GM23338 (cell line): ENCODE data around the gene CFAP65. TPM values are rescaled to one million over a fixed set of nuclear protein-coding genes. Genes with fewer than 3 reads are reported as not detected.

ENCODE experiments used
- ATAC-seq: fragments of 200-7000 bp; cut with Tn5 transposase; 3 replicates; pipeline ENCODE4 v1.9.1; 2020
- DNase-seq: peaks from one replicate; pipeline ENCODE4 v3.0.0-alpha.2; 2015; ENCODE audit warnings: low spot score
- H2AFZ ChIP-seq: fragments of 200-600 bp; sonication (generic); 2 replicates; pipeline ENCODE4 v1.8.0; 2016; ENCODE audit warnings: antibody characterized with exemption, mild to moderate bottlenecking, moderate library complexity
- H3F3A ChIP-seq: fragments of 200-600 bp; sonication (generic); replicated peaks from 2 replicates; pipeline ENCODE4 v1.8.0; 2017; ENCODE audit warnings: antibody characterized with exemption, mixed run types, low read depth
- H3K27ac ChIP-seq: fragments of 200-600 bp; sonication (generic); 2 replicates; pipeline ENCODE4 v1.6.1; 2016; ENCODE audit warnings: low read depth
- H3K27me3 ChIP-seq: fragments of 200-600 bp; sonication (generic); 2 replicates; pipeline ENCODE4 v1.8.0; 2016; ENCODE audit warnings: mild to moderate bottlenecking, mixed run types, moderate library complexity; ENCODE audit not compliant: insufficient read depth
- H3K36me3 ChIP-seq: fragments of 200-600 bp; sonication (generic); 2 replicates; pipeline ENCODE4 v1.8.0; 2016; ENCODE audit warnings: mild to moderate bottlenecking; ENCODE audit not compliant: insufficient read depth
- H3K4me1 ChIP-seq: fragments of 200-600 bp; sonication (generic); 2 replicates; pipeline ENCODE4 v1.8.0; 2016; ENCODE audit warnings: mild to moderate bottlenecking, moderate library complexity; ENCODE audit not compliant: insufficient read depth
- H3K4me2 ChIP-seq: fragments of 200-600 bp; sonication (generic); 2 replicates; pipeline ENCODE4 v1.7.1; 2017; ENCODE audit warnings: mixed run types
- H3K4me3 ChIP-seq: fragments of 200-600 bp; sonication (generic); 2 replicates; pipeline ENCODE4 v1.6.1; 2016; ENCODE audit warnings: mixed run types
- H3K79me2 ChIP-seq: fragments of 200-600 bp; sonication (generic); replicated peaks from 2 replicates; pipeline ENCODE4 v1.8.0; 2017; ENCODE audit warnings: mild to moderate bottlenecking; ENCODE audit not compliant: insufficient read depth
- H3K9me2 ChIP-seq: fragments of 200-600 bp; sonication (generic); 2 replicates; pipeline ENCODE4 v1.8.0; 2017; ENCODE audit not compliant: insufficient read depth
- H4K20me1 ChIP-seq: fragments of 200-600 bp; sonication (generic); replicated peaks from 2 replicates; pipeline ENCODE4 v1.8.0; 2017; ENCODE audit warnings: mild to moderate bottlenecking; ENCODE audit not compliant: insufficient read depth
- H3K27ac Mint-ChIP-seq: 2 replicates; pipeline ENCODE4 v1.8.0; 2020; ENCODE audit warnings: inconsistent platforms, mild to moderate bottlenecking, moderate library complexity, mixed read lengths
- H3K27me3 Mint-ChIP-seq: 3 replicates; pipeline ENCODE4 v1.8.0; 2022; ENCODE audit warnings: low read depth, mild to moderate bottlenecking, moderate library complexity, mixed read lengths, inconsistent platforms; ENCODE audit not compliant: insufficient read depth, poor library complexity
- H3K36me3 Mint-ChIP-seq: 3 replicates; pipeline ENCODE4 v1.8.0; 2021; ENCODE audit warnings: low read depth, mild to moderate bottlenecking, inconsistent platforms, moderate library complexity, mixed read lengths
- H3K4me1 Mint-ChIP-seq: 3 replicates; pipeline ENCODE4 v1.8.0; 2020; ENCODE audit warnings: mild to moderate bottlenecking, inconsistent platforms, mixed read lengths
- H3K4me3 Mint-ChIP-seq: 3 replicates; pipeline ENCODE4 v1.8.0; 2021; ENCODE audit warnings: moderate library complexity, mild to moderate bottlenecking, inconsistent platforms, mixed read lengths
- H3K9me3 Mint-ChIP-seq: 3 replicates; pipeline ENCODE4 v1.8.0; 2020; ENCODE audit warnings: moderate library complexity, mild to moderate bottlenecking, inconsistent platforms, mixed read lengths
- CREB1 ChIP-seq: fragments of 250-450 bp; sonication (Bioruptor Pico); IDR thresholded peaks from 2 replicates; pipeline ENCODE4 v1.5.0; 2020; ENCODE audit warnings: low read depth, mild to moderate bottlenecking, moderate library complexity
- ETS1 ChIP-seq: IDR thresholded peaks from 2 replicates; pipeline ENCODE4 v1.6.1; 2016; ENCODE audit warnings: antibody characterized with exemption
- REST ChIP-seq: IDR thresholded peaks from one replicate; pipeline ENCODE4 v1.6.1; 2018; ENCODE audit warnings: antibody characterized with exemption; ENCODE audit not compliant: unreplicated experiment
- ZNF114 ChIP-seq: fragments of 250-450 bp; sonication (Bioruptor Pico); IDR thresholded peaks from 2 replicates; pipeline ENCODE4 v1.5.0; 2020; ENCODE audit warnings: mild to moderate bottlenecking, moderate library complexity
- ZNF462 ChIP-seq: fragments of 250-450 bp; sonication (Bioruptor Pico); IDR thresholded peaks from 2 replicates; pipeline ENCODE4 v1.5.0; 2020; ENCODE audit warnings: mild to moderate bottlenecking, moderate library complexity
- polyA plus RNA-seq: library from polyadenylated mRNA; unstranded; fragments of >200 nt; fragmentation: Nextera tagmentation; extraction: Ambion mirVana; gene quantifications from 2 replicates; pipeline ENCODE4 v1.2.1, GENCODE V29; 2016
- total RNA-seq: library from RNA; depleted of rRNA; stranded (reverse); fragments of >200 nt; shearing (Covaris generic); gene quantifications from 2 replicates; pipeline ENCODE4 v1.2.3, GENCODE V29; 2014

The CFAP65 gene
- total and polyA plus RNA-seq, 2 experiments from 2014 or later = 0.38 to 0.74 TPM

GRCh38 chr2:219016721-219017120, 24.6 kb downstream of the CFAP65 start (continued):
- TF ChIP-seq ZNF114 (CRISPR knock-in tag) (no peak), ETS1 (no peak), ZNF462 (CRISPR knock-in tag) (no peak)

GRCh38 chr2:219010873-219011272, 30.4 kb downstream of the CFAP65 start:
- ATAC-seq = no peak
- no peak for TF ChIP-seq REST
- no peak for TF ChIP-seq CREB1

More at GRCh38 chr2:219010873-219011272, 30.4 kb downstream of the CFAP65 start:
- Histone ChIP-seq H2AFZ (no peak overlapping the region), H4K20me1 (no peaks in the 10 kb centered on the region), H3F3A (no peaks in the 10 kb centered on the region), H3K79me2 (no peaks in the 10 kb centered on the region), H3K27me3 (peaks cover 17% of the 10 kb centered on the region), H3K27ac (no peak overlapping the region), H3K4me2 (no peak overlapping the region), H3K4me3 (no peak overlapping the region), H3K9me2 (no peaks in the 10 kb centered on the region), H3K36me3 (no peaks in the 10 kb centered on the region), H3K4me1 (no peaks in the 10 kb centered on the region)
- H3K9me3 Mint-ChIP-seq = no peaks in the 10 kb centered on the region; the same call in 2 of the 3 replicates
- no peaks in the 10 kb centered on the region for H3K36me3 Mint-ChIP-seq
- H3K4me3 Mint-ChIP-seq = no peak overlapping the region
- H3K27me3 Mint-ChIP-seq = peaks cover 8% of the 10 kb centered on the region
- DNase-seq = no peak
- H3K27ac Mint-ChIP-seq = no peak overlapping the region
- no peaks in the 10 kb centered on the region for H3K4me1 Mint-ChIP-seq
